Suppressor macrophage treated with lipopolysaccharide for 1 hour (primary cell): Measurements from ENCODE around the gene WDSUB1.

ENCODE experiments used
- DNase-seq, 3 donors: peaks; one replicate each; pipeline ENCODE4 v3.0.0-alpha.2; 2020 to 2022

WDSUB1 gene

DNA sequence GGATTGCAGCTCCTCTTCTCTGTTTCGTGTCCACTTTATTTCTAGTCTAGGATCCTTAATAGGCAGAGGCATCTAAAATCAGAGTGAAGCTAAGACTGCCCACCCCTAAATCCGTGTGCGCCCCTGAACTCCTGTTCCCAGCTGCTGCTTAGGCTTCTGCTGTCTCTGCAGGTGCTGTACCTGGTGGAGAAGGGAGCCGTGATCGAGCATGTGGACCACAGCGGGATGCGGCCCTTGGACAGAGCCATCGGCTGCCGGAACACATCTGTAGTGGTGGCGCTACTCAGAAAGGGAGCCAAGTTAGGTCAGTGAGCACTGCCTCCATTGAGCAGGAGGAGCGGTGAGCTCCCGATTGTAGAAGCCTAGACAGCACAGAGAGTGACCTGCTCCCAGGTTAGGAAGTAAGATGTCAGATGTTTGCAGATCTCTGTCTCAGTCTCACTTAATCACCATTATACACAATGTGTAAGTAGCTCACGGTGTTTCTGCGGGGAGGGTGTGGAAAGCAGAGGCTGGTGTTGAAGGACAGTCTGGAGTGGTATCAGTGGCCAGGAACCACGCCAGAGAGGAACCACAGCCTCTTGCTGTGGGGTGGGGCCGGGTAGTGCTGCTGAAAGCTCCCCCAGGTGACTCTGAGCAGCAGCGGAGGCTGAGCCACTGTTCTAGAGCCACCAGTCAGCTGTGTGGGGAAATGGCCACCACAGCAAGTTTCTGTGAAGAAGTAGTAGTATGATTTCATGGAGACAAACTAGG lies 62.3 kb downstream of the WDSUB1 start:
- no peak for DNase-seq

DNA sequence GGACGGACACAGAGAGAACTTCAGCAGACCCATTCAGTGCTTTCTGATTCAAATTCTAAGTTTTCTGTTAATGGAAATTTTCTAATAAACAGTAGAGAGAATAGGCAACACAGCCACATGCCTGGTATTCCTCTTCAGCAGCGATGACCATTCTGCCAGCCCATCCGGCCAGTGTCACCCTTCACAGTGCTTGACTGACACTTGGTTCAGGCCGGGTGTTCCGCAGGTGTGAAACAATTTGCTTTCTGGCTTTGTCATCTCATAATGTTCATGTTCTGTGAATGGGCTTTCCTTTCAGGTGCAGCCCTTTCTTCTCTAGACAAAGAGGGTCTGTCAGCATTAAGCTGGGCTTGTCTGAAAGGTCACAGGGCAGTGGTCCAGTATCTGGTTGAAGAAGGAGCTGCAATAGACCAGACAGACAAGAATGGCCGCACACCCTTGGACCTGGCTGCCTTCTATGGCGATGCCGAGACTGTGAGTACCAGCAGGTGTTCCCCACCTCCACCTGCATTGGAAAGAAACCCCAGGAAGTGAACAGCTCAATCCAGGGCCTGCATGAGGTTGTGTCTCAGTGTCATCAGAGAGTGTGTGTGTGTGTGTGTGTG lies 67.0 kb downstream of the WDSUB1 start:
- DNase-seq: no peak

DNA sequence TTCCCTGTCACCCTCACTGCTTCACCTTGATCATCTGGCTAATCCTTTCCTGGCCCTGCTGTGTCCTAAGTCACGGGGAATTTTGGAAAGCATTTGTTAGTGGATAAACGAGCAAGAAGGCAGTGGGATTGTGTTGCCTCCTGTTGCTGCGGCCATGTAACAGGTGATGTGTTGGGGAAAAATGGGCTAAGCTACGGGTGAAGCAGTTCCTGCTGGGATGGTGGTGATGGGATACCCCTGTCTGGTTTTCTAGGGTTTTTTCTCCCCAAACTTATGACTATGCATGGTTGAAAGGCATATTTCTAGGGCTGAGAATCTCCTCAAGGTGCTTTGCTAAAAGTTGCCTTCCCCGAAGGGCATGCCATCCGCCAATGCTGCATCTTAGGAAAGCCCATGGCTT lies 68.1 kb downstream of the WDSUB1 start:
- no peak for DNase-seq

DNA sequence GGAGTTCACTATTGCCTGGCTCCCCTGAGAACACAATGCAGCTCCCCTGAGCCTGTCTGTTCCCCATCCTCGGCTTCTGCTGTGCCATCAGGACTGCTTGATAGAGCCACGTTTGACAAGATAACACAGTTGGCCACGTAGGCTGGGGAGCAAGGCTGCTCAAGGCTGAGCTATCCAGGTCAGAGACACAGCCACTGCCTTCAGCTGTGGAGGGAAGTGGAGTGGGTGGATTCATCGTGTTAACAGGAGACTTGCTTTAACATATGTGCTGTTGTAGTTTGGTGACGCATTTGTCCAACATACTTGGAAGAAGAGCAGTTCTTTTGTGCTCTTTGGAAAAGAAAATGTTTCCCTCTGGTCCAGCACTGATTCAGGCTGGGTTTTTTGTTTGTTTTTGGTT lies 68.8 kb downstream of the WDSUB1 start:
- DNase-seq: no peak

DNA sequence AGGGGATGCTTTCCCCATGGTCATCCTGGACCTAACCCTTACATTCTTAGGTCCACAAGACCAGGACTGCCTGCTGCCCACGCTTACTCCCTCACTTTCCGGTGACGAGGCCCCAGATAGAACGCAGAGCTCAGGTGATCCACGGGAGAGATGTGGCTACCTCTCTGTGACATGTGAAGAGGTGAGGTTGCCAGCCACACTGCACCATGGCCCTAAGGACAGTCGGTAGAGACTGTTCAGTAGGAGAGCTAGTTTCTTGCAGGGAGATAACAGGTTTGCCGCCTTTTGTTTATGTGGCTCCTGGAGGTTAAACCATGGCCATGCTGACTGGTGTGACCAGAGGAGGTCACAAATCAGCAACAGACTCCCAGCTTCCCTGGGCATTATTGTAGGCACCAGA lies 71.4 kb downstream of the WDSUB1 start:
- no peak for DNase-seq

DNA sequence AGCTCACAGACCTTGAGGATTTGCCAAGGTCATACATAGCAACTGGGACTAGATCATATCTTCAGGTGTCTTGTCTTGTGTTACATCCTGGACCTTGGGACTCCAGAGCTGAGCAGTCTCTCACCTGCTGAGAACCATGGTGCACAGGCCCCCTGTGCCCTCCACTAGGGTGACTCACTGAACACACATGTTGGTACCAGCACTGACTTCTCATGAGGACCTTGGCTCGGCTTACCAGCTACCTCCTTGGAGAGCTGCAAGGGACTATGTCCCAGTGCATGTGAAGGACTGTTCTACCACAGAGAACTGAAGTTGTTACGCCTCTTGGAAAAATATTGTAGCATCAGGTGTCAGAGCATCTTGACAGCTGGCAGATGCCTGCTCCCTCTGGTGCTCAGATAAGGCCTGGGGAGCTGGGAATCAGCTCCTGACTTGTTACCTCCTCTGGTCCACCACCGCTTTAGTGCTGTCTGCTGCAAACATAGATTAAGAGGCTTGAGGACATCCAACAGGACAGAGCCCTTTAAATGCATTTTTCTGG lies 72.1 kb downstream of the WDSUB1 start:
- DNase-seq: no peak

DNA sequence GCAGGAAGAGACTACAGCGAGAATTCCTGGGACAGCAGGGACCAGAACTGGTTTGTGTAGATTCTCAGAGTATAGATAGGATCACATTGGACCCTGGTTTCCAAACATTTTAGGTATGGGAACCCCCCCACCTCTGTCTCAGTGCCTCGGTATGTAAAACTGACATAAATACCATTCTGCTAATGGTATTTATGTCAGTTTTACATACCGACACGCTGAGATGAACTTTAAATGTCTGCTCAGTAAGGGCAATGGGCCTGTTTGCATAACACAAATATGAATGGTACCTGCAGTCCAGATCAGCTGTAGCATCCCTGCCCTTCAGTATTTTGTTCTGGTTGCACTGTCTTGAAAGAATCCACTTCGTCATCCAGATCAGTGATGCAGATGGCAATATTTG lies 73.2 kb downstream of the WDSUB1 start:
- no peak for DNase-seq

DNA sequence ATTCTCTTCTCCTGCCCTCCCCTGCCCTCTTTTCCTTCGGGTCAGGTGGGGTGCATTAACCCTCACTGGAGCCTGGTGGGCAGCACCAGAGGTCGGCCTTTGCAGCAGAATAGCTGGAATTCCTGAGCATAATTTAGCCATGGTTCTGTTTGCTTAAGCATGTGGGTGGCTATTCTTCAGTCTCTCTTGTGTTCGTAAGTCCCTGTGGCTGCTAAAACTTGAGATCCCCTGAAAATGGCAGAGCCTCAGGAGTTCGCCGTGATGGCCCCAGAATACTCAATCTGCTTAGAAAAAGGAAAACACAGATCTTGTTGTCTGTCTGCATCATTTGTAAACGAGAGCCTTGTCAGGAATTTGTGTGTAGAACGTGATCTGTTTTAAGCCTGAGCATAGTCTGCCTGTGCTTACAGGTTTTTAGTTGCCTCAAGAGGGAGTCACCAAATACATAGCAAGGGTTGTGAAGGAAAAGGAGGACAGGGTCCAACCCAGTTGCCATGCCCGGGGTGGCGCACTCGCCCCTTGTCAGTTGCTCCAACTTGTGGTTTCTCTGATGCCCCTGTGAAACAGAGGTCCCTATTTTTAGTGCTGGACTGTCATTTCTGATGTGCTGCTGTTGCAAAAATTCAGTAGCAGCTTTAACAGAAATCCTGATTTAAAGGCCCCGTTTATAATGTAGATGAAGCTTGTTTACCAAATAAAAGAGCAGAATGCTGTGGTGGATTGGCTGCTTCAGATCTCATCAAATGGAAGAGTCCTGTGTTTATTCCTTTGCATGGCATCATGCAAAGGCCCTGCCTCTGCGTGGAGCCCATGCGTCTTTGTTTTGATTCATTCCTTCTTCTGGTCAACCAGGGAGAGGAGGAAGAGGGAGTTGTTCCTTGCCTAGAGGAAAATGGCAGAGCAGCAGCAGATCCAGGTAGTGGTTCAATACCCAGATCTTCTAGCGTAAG lies 74.8 kb downstream of the WDSUB1 start:
- DNase-seq: no peak

DNA sequence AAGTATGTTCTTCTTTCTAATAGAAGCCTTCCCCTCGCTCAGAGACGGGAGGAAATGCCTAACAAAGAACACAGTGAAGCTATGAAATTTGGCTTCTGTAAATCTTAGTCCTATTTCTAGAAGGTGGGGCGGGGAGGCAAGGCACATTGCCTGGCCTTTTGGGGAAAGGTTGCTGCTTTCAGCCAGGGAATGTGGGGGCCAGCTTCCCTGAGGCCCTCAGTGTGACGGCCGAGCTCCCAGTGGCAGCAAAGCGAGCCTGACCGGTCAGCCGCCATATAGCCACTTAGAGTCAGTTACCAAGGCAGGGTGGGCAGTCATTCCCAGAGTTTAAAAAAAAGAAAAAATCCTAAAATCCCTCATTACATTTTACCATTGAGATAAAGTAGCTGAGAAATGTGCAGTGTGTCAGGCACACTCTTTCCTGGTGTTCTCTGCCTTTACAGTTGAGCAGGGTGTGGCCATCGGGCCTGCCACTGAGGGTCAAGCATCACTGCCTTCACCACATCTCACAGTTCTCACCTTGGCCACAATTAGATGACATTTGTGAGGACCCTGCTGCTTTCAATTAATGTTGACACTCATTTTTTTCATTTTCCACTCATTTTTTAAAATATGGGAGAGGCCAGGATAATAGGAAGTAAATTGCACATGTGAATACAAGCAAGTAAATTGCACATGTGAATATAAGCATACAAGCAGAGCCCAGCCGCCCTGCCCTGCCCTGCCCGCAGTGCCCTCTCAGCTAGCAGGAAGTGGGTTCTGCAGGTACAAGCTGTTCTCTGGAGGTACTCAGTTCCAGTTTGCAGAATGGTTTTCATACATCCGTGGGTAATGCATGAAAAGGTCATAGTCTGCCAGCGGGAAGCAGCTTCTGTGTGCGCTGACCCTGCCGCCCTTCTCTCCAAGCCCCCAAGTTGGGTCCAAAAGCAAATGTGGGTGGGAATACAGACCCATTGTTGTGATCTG lies 76.9 kb downstream of the WDSUB1 start:
- no peak for DNase-seq

DNA sequence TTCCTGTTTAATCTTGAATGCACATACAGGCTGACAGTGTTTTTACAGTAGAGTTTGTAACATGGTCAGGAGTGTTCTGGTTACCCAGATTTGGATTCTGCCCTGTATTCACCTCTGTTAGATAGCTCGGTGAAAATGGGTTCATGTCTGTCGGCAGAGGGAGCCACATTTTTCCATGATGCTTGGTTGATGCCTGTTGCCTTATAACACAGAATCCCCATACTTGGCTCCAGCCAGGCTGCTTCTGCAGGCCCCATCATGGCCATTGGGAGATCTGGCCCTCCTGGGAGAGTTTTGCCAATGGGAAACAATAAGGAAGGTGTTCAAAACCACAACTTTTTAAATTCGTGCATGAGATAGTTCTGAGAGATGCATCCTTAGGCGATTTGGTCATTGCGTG lies 78.1 kb downstream of the WDSUB1 start:
- DNase-seq: no peak

DNA sequence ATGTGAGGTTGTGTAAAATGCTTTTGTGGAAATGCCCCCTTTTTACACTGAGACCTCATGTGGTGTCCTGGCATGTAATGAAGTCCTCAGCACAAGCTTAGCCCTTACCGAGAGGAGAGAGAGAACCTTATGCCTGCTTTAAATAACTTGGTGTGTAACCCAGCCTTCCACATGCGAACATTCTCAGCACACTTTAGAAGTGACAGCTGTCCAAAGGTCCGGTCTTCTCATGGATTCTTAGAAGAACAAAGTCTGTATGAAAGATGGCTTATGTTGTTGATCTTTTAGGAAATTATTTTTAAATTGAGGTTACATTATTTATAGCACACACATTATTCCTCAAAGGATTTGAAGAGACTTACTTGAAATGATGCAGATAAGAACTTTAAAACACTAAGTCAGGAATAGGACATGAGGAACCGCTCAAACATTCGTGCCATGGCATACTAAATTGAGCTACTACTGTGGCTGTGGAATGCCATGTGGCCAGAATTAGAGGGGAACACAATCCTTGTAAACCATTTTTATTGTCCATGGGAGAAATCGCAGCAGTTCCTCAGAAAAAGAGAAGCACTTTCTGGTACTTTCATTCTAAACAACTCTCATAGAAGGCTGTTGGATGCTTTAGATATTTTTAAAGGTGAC lies 79.6 kb downstream of the WDSUB1 start:
- no peak for DNase-seq

DNA sequence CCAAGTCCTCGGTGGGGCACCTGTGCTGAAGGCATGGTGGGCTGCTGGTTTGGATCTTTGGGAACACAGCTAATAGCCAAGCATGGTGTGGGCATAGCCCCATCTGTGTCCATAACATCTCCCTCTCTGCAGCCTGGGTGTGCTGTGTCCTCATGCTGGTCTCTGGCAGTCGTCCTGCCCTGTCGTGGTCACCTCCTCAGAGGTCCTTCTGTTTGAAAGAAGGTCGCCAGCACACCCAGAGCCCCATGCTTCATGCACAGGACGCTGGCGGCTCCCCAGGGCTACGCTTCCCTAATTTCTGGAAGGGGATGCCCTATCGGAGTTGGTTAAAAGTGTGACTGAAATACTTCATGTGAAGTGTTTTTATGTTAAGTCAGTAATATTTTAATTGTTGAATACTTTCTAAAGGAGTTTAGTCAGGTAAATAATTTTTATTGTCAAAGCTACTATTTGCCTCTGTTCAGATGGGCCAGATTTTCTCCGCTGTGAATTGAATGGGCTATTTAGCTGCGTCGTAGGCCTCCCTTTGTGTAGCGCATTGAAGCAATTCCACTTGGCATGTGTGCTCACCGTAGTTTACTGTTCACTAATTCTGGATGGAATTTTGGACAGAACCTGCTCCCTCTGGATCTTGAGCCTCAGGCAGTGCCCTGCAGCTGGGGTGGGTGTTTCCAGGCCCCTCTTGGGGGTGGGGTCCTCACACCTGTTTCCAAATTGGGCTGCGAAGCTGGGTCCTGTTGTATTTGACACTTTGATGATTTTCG lies 81.9 kb downstream of the WDSUB1 start:
- no peak for DNase-seq

DNA sequence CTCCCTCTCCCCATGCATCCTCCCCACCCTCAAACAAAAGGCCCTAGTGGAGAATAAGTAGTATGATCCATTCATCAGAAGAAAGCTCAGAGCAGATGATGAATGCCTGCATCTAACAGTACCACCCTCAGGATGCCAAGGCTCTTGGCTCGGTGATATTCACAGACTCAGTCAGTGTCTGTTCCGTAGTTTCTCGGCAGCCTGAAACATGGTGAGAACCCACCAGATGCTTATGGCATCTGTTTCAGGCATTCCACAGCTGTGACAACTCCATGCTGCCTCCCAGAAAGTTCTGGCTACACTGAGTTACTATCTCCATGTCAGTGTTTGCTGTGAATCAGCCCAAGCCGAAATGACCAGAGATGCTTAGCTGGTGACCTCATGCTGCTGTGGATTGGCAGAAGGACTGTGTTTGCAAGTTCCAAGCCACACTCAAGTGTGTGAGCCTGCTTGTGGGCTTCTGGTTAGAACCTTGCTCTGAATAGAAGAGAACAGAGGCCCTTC lies 83.9 kb downstream of the WDSUB1 start:
- DNase-seq: no peak

DNA sequence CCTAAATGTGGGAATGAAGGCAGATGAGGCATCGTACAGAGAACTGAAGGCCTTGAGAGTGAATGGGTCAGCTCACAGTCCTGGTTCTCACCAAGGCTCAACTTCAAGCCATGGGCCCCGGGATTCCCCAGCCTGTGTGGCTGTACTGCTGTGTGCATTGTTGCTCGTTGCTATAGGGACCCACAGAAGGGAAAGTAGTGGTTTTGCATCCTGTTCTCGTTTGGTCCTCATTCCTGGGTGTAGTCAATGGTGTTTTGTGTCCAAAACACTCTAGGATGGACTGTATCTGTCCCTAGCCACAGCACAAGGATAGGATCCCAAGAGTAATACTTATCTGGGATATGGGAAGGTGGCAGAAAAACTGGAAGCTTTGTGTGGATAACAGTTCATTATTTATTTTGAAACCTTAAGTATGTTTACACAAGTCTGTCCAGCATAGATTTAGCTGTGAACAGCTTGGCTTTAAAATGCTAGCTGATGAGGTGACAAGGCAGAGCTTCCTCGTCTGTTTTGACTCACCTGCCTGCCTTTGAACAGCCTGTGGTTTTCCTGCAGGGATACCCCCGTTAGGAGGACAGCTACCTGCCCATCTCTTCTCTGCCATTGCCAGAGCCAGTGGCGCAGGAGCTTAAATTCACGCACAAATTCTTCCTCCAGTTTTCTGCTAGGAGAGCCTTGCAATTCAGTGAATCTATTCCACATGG lies 85.0 kb downstream of the WDSUB1 start:
- DNase-seq: peak in 1 of 3 donors; percentile 19

DNA sequence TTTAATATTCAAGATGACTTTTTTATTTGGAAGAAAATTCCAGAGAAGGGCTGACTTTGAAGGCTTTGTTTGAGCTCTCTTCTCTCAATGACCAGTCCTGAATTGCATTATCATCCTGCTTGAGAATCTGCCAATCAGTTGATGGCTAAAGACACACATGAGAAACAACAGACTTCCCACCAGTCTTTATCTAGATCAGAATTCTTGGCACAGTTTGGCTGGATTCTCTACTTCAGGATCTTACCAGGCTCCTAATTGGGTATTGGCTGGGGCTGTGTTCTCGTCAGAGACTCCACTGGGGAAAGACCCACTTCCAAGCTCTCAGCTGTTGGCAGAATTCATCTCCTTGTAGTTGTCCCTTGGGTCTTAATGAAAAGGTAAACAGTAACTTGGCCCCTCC lies 86.0 kb downstream of the WDSUB1 start:
- no peak for DNase-seq

DNA sequence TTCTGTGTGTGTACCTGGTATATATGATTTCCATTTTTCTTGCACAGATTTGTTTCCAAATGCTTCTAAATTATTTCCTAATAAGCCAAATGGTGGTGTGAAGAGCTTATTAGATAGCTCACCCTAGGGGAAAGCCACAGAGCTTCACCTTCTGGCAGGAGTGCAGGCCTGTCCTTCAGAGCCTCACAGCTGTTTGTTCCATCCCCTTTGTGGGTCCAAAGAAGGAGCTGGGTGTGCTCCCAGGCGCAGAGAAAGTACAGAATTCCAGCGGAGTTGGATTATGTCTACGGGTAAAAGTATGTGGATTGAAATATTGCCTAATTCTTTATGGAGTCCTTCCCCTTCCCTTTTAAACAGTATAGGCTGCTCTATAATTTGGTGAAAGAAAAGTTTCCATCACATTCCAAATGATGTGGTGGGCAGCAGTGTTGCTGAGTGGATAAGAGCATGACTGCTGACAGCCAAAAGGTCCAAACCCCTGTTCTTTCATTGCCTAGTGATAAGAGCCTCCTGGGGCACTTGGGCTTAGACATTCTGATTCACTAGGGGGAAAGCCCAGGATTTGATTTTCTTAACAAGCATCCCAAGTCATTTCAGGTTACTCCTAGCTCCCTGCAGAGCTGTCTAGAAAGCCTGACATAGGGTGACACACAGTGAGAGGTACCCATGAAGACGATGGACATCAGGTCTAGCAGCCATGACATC lies 86.6 kb downstream of the WDSUB1 start:
- DNase-seq: no peak

DNA sequence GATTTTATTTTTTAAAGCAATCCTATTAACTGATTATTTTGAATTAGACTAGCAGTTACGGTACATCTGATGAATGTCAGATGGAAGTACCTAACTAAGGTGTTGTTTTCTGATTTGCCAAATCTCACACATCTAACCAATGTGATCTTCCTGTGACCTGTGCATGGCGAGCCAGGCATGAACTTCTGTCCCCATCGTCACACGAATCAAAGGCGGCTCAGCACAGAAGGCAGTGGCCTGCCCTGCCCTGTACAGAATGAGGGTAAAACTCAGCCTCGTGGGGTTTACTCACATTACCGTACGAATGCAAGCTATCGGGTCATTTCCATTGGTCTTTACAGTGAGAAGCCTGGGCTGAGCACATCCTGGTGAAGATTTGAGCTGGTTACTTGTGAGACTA lies 87.3 kb downstream of the WDSUB1 start:
- no peak for DNase-seq

DNA sequence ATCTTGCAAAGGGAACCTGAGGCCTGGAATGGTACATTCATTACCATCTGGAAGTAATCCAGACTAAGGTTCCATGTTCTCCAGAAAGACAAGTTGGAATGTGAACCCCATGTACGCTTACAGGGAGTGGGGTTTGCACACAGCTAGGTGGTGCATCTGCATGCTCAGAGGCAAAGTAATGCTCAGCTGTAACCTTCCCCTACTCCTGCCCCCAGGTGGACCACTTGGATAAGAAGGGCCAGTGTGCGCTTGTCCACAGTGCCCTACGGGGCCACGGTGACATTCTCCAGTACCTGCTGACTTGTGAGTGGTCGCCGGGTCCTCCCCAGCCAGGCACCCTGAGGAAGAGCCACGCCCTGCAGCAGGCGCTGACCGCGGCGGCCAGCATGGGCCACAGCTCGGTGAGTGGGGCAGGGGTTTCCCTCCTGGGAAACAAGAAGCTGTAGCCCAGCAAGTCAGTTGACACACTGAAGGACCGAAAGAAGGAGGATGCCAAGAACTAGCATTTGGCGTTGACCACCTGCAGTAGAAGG lies 90.0 kb downstream of the WDSUB1 start:
- DNase-seq: no peak

DNA sequence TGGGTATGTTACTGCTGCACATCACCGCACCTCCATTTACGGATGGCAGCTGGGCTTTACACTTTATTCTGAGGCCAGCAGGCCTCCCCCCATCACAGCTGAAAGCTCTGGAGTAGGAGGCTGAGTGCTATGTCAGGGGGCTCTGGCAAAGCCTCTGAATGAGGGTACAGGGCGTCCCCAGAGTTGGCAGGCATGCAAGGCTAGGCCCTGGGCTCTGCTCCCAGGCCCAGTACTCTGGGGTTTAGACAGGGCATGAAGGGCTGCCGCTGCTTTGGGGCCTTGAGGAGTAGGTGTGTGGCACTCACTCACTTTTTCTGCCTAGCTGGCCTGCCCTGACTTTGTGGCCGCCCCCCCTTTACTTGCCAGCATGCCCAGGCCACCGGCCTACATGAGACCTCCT lies 90.8 kb downstream of the WDSUB1 start:
- no peak for DNase-seq
